GM21390 (cell line): ENCODE measurements around the gene PITX3.
A peak's percentile ranks its signal among the peaks of the same experiment; 100 is the strongest.
"Not testable (repeated sequence)": the region's sequence is repeated elsewhere in the genome, so short reads cannot be mapped to it uniquely, and the experiment has no call there.

Experiments
- ATAC-seq: cut with Tn5 transposase; IDR thresholded peaks from one replicate; pipeline ENCODE4 v1.9.1; 2021; ENCODE audit not compliant: unreplicated experiment

PITX3 gene

DNA sequence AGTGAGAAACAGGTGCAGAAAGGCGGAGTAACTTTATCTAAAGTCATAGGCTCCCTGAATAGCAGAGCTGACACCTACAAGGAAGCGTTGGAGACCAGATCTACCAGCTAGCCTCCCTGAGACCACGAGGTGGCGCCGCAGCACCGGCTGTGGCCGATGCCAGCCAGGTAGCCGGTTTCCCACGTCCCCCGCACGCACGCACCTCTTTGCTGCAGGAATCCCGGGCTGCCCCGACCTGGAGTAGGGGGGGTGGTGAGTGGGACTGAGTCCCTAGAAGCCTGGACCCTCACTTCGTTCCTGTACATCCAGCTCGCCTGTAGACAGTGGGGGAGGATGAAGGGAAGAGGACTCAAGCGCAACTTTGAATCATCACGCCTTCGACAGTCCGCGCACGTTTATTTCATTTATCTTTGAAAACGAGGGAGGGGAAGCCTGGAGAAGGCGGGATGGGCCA, 11.5 kb downstream of the PITX3 start:
- ATAC-seq: no peak

DNA sequence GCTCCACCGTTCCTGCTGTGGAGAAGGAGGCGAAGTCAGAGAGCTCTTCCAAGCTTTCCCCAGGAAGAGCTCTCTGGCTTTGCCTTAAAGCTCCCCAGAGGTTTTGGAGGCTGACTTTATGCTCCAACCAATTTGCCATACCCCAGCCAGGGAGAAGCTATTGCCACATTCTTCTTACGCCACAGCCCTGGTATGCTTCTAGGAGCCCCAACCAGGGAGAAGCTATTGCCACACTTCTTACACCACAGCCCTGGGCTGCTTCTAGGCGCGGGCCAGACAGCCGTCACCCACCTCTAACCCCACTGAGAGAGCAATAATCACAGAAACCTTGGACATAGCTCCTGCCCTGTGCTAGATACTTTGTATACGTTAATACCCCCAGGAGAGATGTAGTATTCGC, 14.3 kb downstream of the PITX3 start:
- ATAC-seq: no peak

DNA sequence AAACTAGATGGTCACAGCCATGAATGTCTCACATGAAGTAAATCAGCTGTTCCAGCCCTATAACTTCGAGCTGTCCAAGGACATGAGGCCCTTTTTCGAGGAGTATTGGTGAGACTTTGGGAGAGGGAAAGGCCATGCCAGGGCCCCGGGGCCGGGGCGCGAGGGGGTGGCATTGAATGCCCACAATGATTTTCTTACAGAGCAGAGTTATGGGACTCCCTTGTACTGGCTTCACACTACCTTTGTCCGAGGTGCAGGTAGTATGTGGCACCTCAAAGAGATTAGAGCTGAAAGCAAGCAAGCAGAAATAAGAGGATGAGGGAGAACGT, 14.8 kb downstream of the PITX3 start:
- no peak for ATAC-seq

- peak; percentile 86 for ATAC-seq
Measured at GRCh38 chr10:102225646-102226541, 15.4 kb downstream of the PITX3 start, which contains the start of gene ELOVL3. Gene ELOVL3, plus strand, starts transcription at chr10:102226299. Its CDS starts 250 bp downstream, at chr10:102226549.

DNA sequence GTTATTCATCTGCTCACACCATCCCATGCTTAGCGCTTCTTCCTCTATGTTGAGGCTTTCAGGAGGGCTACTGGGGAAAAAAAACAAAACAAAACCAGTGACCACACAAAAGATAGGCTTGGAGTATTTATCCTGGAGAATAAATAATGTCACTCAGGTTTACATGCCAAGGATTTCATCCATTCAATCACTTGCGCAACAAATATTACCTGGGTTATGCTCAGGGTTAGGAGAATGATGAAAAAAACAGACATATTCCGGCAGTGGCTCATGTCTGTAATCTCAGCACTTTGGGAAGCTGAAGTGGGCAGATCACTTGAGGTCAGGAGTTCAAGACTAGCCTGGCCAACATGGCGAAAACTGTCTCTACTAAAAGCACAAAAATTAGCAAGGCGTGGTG, 18.5 kb downstream of the PITX3 start:
- no peak for ATAC-seq

- no peak for ATAC-seq
Measured at GRCh38 chr10:102220612-102221011, 20.7 kb downstream of the PITX3 start.

DNA sequence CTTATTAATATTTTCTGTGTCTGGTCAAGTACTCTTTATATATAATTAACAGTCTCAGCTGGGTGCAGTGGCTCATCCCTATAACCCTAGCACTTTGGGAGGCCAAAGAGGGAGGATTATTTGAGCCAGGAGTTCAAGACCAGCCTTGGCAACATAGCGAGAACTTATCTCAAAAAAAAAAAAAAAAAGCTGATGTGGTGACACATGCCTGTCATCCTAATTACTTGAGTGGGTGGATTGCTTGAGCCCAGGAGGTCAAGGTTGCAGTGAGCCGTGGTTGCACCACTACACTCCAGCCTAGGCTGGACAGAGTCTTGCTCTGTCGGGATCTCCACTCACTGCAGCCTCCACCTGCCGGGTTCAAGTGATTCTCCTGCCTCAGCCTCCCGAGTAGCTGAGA, 21.9 kb downstream of the PITX3 start:
- no peak for ATAC-seq

DNA sequence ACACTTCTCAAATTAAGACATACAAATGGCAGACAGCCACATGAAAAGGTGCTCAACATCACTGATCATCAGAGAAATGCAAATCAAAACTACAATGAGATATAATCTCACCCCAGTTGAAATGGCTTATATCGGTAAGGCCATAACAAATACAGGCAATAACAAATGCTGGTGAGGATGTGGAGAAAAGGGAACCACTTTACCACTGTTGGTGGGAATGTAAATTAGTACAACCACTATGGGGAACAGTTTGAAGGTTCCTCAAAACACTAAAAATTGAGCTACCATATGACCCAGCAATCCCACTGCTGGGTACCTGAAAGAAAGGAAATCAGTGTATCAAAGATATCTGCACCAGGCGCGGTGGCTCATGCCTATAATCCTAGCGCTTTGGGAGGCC, 27.7 kb downstream of the PITX3 start:
- ATAC-seq: not testable (repeated sequence)

GRCh38 chr10:102211615-102212299, 29.6 kb downstream of the PITX3 start:
- no peak for ATAC-seq

- ATAC-seq: no peak
Measured at GRCh38 chr10:102208311-102209035, 32.8 kb downstream of the PITX3 start.

GRCh38 chr10:102202386-102202785, 38.9 kb downstream of the PITX3 start:
- no peak for ATAC-seq

GRCh38 chr10:102200751-102201640, 40.3 kb downstream of the PITX3 start:
- ATAC-seq: no peak

DNA sequence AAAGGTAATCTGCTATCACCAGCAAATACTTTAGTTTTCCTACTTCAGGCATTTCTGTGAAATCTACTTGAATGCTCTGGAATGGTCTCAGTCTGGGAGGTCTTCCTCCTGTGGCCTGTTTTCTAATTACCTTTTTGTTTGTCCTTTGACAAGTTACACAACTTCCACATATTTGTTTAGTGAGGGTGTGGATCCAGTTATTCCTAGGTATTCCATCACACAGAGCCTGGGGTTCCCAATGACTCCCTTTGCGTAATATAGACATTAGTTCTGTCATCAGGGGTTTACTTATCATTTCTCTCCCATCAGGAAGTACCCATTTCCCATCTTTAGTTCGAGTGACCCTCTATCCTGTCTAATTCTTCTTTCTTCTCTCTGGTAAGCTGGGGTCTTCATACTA, 43.3 kb downstream of the PITX3 start:
- ATAC-seq: no peak

DNA sequence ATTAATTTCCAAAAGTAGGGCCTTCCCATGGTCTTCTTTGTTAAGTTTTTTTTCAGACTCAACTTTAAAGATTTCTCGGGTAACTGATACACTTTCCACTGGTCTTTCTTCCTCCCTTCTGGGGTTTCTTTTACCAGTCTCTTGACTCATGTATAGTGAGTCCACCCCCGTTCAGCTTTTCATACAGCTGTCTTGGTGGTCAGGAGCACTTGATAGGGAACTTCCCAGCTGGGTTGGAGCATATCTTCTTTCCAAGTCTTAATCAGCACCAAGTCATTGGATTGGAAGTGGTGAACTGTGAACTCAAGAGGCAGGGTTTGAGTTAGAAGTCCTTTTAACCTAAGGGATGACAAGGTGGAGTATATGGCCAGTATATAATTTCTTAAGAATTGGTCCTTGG, 44.4 kb downstream of the PITX3 start:
- no peak for ATAC-seq

- no peak for ATAC-seq
Measured at GRCh38 chr10:102195296-102195870, 45.9 kb downstream of the PITX3 start.

GRCh38 chr10:102191956-102192355, 49.4 kb downstream of the PITX3 start:
- ATAC-seq: no peak

DNA sequence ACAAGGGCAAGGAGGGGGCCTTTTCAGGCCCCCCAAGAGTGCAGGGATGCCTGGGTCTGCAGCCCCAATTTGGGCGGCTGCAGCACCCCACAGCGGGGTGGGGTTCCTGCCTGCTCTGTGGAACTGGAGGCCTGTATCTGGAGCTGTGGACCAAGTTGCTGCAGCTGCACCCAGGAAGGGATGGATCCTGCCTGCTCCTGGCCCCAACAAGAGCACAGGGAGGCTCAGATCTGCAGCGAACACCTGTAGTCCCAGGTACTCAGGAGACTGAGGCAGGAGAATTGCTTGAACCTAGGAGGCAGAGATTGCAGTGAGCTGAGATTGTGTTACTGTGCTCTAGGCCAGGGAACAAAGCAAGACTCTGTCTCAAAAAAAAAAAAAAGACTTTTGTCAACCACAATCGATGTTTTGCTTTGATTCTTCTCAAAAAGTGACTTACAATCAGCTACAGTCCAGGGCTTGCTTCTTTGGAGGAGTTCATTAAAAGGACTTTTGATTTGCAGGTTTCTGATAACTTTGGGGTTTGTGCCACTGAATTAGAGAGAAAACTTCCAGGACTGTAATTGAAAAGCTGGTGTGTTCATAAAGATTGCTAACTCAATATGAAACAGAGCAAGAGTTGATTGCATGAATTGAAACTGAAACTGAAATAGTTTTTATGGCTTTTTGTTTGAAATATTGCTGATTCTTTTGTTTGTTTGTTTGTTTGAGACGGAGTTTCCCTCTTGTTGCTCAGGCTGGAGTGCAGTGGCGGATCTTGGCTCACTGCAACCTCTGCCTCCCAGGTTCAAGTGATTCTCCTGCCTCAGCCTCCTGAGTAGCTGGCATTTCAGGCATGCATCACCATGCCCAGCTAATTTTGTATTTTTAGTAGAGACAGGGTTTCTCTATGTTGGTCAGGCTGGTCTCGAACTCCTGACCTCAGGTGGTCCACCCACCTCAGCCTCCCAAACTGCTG, 52.1 kb downstream of the PITX3 start:
- not testable (repeated sequence) for ATAC-seq

- no peak for ATAC-seq
Measured at GRCh38 chr10:102188298-102188940, 52.9 kb downstream of the PITX3 start.
